ENCODE data around the gene ADI1.

Gene ADI1

DNA sequence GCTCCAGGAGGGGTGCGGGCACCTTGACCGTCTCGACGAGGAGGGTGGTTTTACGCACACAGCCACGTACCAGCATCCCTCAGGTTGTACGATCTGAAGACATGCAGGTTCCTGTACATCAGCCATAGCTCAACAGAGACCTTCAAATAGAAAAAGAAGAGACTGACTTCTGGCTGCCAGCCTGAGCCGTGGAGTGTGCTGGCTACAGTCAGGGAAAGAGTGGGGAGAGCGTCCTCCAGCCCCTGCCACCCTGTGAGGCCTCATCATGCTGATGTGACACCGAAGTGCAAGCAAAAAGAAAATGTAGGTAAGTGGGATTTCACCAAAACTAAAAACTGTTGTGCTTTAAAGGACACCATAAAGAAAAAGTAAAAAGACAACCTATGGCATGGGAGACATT lies 47.0 kb downstream of the ADI1 start:
- ChIA-PET CTCF (no interaction called here), POLR2A (no interaction called here)
- no peak for DNase-seq (ENCODE audit: extremely low spot score)
- TF ChIP-seq LEF1 (IDR thresholded peaks at IDR 0.05; ENCODE audit: borderline replicate concordance) (no peak), SP1 (IDR thresholded peaks at IDR 0.05) (no peak), ELF4 (IDR thresholded peaks at IDR 0.05) (no peak), SUZ12 (IDR thresholded peaks at IDR 0.05) (no peak), TARDBP (IDR thresholded peaks at IDR 0.05) (no peak), PKNOX1 (IDR thresholded peaks at IDR 0.05) (no peak), FOXK2 (IDR thresholded peaks at IDR 0.05) (no peak), HDGF (IDR thresholded peaks at IDR 0.05; ENCODE audit: borderline replicate concordance) (no peak), CTBP1 (IDR thresholded peaks at IDR 0.05; ENCODE audit: borderline replicate concordance) (no peak), ARNT (IDR thresholded peaks at IDR 0.05) (no peak), FOXA1 (IDR thresholded peaks at IDR 0.05) (no peak), ZNF384 (IDR thresholded peaks at IDR 0.05) (no peak), L3MBTL2 (conservative IDR thresholded peaks at IDR 0.05) (no peak), NFRKB (IDR thresholded peaks at IDR 0.05) (no peak), BHLHE40 (IDR thresholded peaks at IDR 0.05; ENCODE audit: borderline replicate concordance) (no peak), FOXM1 (IDR thresholded peaks at IDR 0.05; ENCODE audit: borderline replicate concordance) (no peak)

DNA sequence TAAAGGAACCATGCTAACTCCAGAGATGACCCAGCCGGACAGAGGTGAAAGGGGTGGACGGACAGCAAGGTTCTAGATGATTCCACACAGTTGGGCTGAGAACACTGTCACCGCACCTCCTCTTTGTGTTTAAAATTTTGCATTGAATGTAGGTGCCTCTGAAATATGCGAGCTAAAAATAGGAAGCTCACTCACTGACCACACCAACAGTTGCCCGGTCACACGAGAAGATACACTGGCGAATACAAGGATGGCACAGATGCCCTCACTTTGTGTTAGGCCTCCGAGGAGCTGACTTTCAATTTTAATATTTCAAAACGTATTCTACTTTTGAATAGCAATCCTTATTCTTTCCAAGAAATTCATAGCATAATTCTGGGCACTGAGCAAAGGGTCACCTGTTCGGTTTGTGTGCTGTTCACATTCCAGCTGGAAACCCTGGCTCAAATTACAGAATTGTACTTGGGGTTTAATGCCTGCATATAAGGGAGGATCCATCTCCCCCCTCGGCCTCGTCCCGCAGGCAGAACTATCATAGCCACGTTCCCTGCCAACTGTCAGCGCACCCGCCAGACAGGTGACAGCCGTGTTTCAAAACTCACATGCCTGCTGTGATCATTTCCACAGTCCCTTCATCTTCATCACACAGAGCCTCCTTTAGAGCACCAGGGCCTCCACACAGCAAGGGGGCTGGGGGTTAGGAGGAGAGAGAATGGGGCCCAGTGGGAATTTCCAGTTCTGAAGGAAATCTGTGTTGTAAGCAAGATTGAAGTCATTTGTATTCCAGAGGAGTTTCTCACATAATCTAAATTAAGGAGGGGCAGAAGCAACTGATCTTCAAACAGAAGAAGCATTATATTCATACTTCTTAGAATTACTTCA lies 48.2 kb downstream of the ADI1 start:
- POLR2A ChIA-PET: no interaction called here
- CTCF ChIA-PET: no interaction called here
- TF ChIP-seq HDGF (IDR thresholded peaks at IDR 0.05; ENCODE audit: borderline replicate concordance) (no peak), TARDBP (IDR thresholded peaks at IDR 0.05) (no peak), CTBP1 (IDR thresholded peaks at IDR 0.05; ENCODE audit: borderline replicate concordance) (no peak), ARNT (IDR thresholded peaks at IDR 0.05) (no peak), NFRKB (IDR thresholded peaks at IDR 0.05) (no peak), ELF4 (IDR thresholded peaks at IDR 0.05) (no peak), LEF1 (IDR thresholded peaks at IDR 0.05; ENCODE audit: borderline replicate concordance) (no peak)
- DNase-seq (ENCODE audit: extremely low spot score): no peak

GRCh38 chr2:3470166-3470651 lies 49.1 kb downstream of the ADI1 start:
- ChIA-PET POLR2A (no interaction called here), CTCF (no interaction called here)
- no peak for TF ChIP-seq FOXM1 (IDR thresholded peaks at IDR 0.05; ENCODE audit: borderline replicate concordance)
- no peak for DNase-seq (ENCODE audit: extremely low spot score)

DNA sequence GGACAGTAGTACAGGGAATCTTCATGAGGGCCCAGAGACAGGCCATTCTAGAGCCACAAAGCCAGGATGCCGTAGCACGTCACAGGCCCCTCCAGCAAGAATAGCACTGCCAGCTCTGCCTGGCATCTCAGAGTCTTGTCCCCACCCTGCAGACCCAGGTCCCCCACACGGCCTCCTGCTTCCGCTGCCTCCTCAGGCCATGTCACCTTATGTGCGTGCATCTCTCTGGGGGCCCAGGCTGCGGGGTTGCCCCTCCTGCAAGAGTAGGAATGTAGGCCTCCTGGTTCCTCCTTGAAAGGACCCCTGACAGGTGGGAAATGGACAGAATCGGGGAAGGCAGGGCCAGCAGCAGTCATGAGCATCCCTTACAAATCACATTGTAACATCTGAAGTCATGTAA lies 49.8 kb downstream of the ADI1 start:
- ChIA-PET CTCF (no interaction called here), POLR2A (no interaction called here)
- DNase-seq (ENCODE audit: extremely low spot score): no peak
- no peak for TF ChIP-seq TARDBP (IDR thresholded peaks at IDR 0.05)
- no peak for TF ChIP-seq HDGF (IDR thresholded peaks at IDR 0.05; ENCODE audit: borderline replicate concordance)
- TF ChIP-seq BHLHE40 (IDR thresholded peaks at IDR 0.05; ENCODE audit: borderline replicate concordance): no peak
- TF ChIP-seq L3MBTL2 (conservative IDR thresholded peaks at IDR 0.05): no peak
- no peak for TF ChIP-seq CTBP1 (IDR thresholded peaks at IDR 0.05; ENCODE audit: borderline replicate concordance)
- no peak for TF ChIP-seq SP1 (IDR thresholded peaks at IDR 0.05)
- TF ChIP-seq ELF4 (IDR thresholded peaks at IDR 0.05): no peak
- no peak for TF ChIP-seq FOXM1 (IDR thresholded peaks at IDR 0.05; ENCODE audit: borderline replicate concordance)
- no peak for TF ChIP-seq FOXA1 (IDR thresholded peaks at IDR 0.05)
- no peak for TF ChIP-seq PKNOX1 (IDR thresholded peaks at IDR 0.05)
- no peak for TF ChIP-seq SUZ12 (IDR thresholded peaks at IDR 0.05)
- no peak for TF ChIP-seq ARNT (IDR thresholded peaks at IDR 0.05)
- no peak for TF ChIP-seq ZNF384 (IDR thresholded peaks at IDR 0.05)
- no peak for TF ChIP-seq FOXK2 (IDR thresholded peaks at IDR 0.05)
- no peak for TF ChIP-seq LEF1 (IDR thresholded peaks at IDR 0.05; ENCODE audit: borderline replicate concordance)
- TF ChIP-seq NFRKB (IDR thresholded peaks at IDR 0.05): no peak

GRCh38 chr2:3468296-3468988 lies 50.9 kb downstream of the ADI1 start:
- no peak for TF ChIP-seq LEF1 (IDR thresholded peaks at IDR 0.05; ENCODE audit: borderline replicate concordance)
- no peak for TF ChIP-seq NFRKB (IDR thresholded peaks at IDR 0.05)
- TF ChIP-seq CTBP1 (IDR thresholded peaks at IDR 0.05; ENCODE audit: borderline replicate concordance): no peak
- no peak for TF ChIP-seq SUZ12 (IDR thresholded peaks at IDR 0.05)
- TF ChIP-seq FOXA1 (IDR thresholded peaks at IDR 0.05): no peak
- no peak for TF ChIP-seq BHLHE40 (IDR thresholded peaks at IDR 0.05; ENCODE audit: borderline replicate concordance)
- no peak for TF ChIP-seq FOXK2 (IDR thresholded peaks at IDR 0.05)
- TF ChIP-seq SP1 (IDR thresholded peaks at IDR 0.05): no peak
- POLR2A ChIA-PET: no interaction called here
- CTCF ChIA-PET: no interaction called here
- DNase-seq (ENCODE audit: extremely low spot score): no peak

DNA sequence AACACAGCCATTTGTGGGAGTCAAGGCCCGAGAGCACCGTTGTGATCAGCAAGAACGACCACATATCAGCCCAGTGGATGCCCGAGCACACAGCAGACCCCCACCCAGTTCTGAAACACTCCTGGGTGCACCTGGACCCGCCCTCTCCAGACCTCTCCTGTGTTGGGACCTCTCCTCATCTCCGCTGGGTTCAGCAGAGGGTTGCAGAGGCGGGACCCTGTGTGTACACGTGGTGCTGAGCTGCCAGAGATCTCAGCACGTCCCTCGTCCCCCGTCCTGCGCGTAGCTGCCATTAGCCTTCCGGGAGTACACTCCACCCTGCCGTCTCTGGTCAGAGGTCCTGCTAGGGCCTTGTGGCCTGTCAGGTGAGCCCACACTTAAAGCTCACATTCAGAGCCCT lies 51.7 kb downstream of the ADI1 start:
- CTCF ChIA-PET: no interaction called here
- no peak for DNase-seq (ENCODE audit: extremely low spot score)
- no peak for TF ChIP-seq SUZ12 (IDR thresholded peaks at IDR 0.05)
- no peak for TF ChIP-seq LEF1 (IDR thresholded peaks at IDR 0.05; ENCODE audit: borderline replicate concordance)
- TF ChIP-seq ELF4 (IDR thresholded peaks at IDR 0.05): no peak
- TF ChIP-seq ZNF384 (IDR thresholded peaks at IDR 0.05): no peak
- no peak for TF ChIP-seq NFRKB (IDR thresholded peaks at IDR 0.05)
- TF ChIP-seq PKNOX1 (IDR thresholded peaks at IDR 0.05): no peak
- TF ChIP-seq ARNT (IDR thresholded peaks at IDR 0.05): no peak
- no peak for TF ChIP-seq BHLHE40 (IDR thresholded peaks at IDR 0.05; ENCODE audit: borderline replicate concordance)
- no peak for TF ChIP-seq CTBP1 (IDR thresholded peaks at IDR 0.05; ENCODE audit: borderline replicate concordance)
- TF ChIP-seq FOXM1 (IDR thresholded peaks at IDR 0.05; ENCODE audit: borderline replicate concordance): no peak
- no peak for TF ChIP-seq L3MBTL2 (conservative IDR thresholded peaks at IDR 0.05)
- no peak for TF ChIP-seq FOXK2 (IDR thresholded peaks at IDR 0.05)
- TF ChIP-seq SP1 (IDR thresholded peaks at IDR 0.05): no peak
- TF ChIP-seq TARDBP (IDR thresholded peaks at IDR 0.05): no peak
- TF ChIP-seq FOXA1 (IDR thresholded peaks at IDR 0.05): no peak
- TF ChIP-seq HDGF (IDR thresholded peaks at IDR 0.05; ENCODE audit: borderline replicate concordance): no peak
- POLR2A ChIA-PET: no interaction called here
